OCI-LY1 (cell line): ENCODE data around the gene ACER3.

Experiments used
- CTCF ChIP-seq: fragments of 200-600 bp; sonication (generic), shearing (Covaris generic); IDR thresholded peaks from 2 replicates; pipeline ENCODE4 v1.5.1; 2017; ENCODE audit warnings: mild to moderate bottlenecking, antibody characterized with exemption, low read length, moderate library complexity, mixed read lengths
- EZH2 ChIP-seq: fragments of 200-600 bp; sonication (generic), shearing (Covaris generic); IDR thresholded peaks from 2 replicates; pipeline ENCODE4 v1.8.0; 2017; ENCODE audit warnings: borderline replicate concordance, mixed run types, mild to moderate bottlenecking, antibody characterized with exemption, low read length, moderate library complexity, mixed read lengths

- no peak for TF ChIP-seq CTCF
- no peak for TF ChIP-seq EZH2
Measured at GRCh38 chr11:77055101-77055561, 194.4 kb downstream of the ACER3 start.
